ENCODE measurements around the gene PYHIN1.

Gene PYHIN1

GRCh38 chr1:158931055-158931737 is at the start of gene PYHIN1:
Gene PYHIN1 (plus strand): TSS chr1:158931552. CDS start chr1:158936911, 5,359 bp downstream.
- no peak for DNase-seq (ENCODE audit: low spot score)

GRCh38 chr1:158893654-158894053 is 37.7 kb upstream of the PYHIN1 start:
- DNase-seq (ENCODE audit: low spot score): no peak

- DNase-seq (ENCODE audit: low spot score): no peak
These were observed 32.6 kb upstream of the PYHIN1 start for GRCh38 chr1:158898722-158899121.

- no peak for DNase-seq (ENCODE audit: low spot score)
These were observed 29.7 kb upstream of the PYHIN1 start for GRCh38 chr1:158901623-158902022.

GRCh38 chr1:158916085-158916484 is 15.3 kb upstream of the PYHIN1 start:
- DNase-seq (ENCODE audit: low spot score): no peak

GRCh38 chr1:158924677-158925076 is 6.7 kb upstream of the PYHIN1 start:
- DNase-seq (ENCODE audit: low spot score): no peak

GRCh38 chr1:158930504-158930903 is 848 bp upstream of the PYHIN1 start:
- DNase-seq (ENCODE audit: low spot score): no peak

- no peak for DNase-seq (ENCODE audit: low spot score)
These were observed 819 bp downstream of the PYHIN1 start for GRCh38 chr1:158932171-158932570.

GRCh38 chr1:158933621-158934020 is 2.3 kb downstream of the PYHIN1 start:
- DNase-seq (ENCODE audit: low spot score): no peak

- no peak for DNase-seq (ENCODE audit: low spot score)
These were observed 7.8 kb downstream of the PYHIN1 start for GRCh38 chr1:158939180-158939579.

- no peak for DNase-seq (ENCODE audit: low spot score)
These were observed 10.0 kb downstream of the PYHIN1 start for GRCh38 chr1:158941317-158941716.

- no peak for DNase-seq (ENCODE audit: low spot score)
These were observed 11.1 kb downstream of the PYHIN1 start for GRCh38 chr1:158942490-158942889.

- no peak for DNase-seq (ENCODE audit: low spot score)
These were observed 11.7 kb downstream of the PYHIN1 start for GRCh38 chr1:158943059-158943458.

- DNase-seq (ENCODE audit: low spot score): no peak
These were observed 13.7 kb downstream of the PYHIN1 start for GRCh38 chr1:158945061-158945460.

GRCh38 chr1:158946785-158947184 is 15.4 kb downstream of the PYHIN1 start:
- no peak for DNase-seq (ENCODE audit: low spot score)

GRCh38 chr1:158951956-158952355 is 20.6 kb downstream of the PYHIN1 start:
- no peak for DNase-seq (ENCODE audit: low spot score)

GRCh38 chr1:158952416-158952815 is 21.1 kb downstream of the PYHIN1 start:
- no peak for DNase-seq (ENCODE audit: low spot score)

- no peak for DNase-seq (ENCODE audit: low spot score)
These were observed 29.8 kb downstream of the PYHIN1 start for GRCh38 chr1:158961178-158961577.

GRCh38 chr1:158962983-158963382 is 31.6 kb downstream of the PYHIN1 start:
- no peak for DNase-seq (ENCODE audit: low spot score)

- no peak for DNase-seq (ENCODE audit: low spot score)
These were observed 37.8 kb downstream of the PYHIN1 start for GRCh38 chr1:158969166-158969565.

GRCh38 chr1:158969855-158970254 is 38.5 kb downstream of the PYHIN1 start:
- DNase-seq (ENCODE audit: low spot score): peak; percentile 44

- no peak for DNase-seq (ENCODE audit: low spot score)
These were observed 41.5 kb downstream of the PYHIN1 start for GRCh38 chr1:158972841-158973240.

GRCh38 chr1:158976219-158976618 is 44.9 kb downstream of the PYHIN1 start:
- no peak for DNase-seq (ENCODE audit: low spot score)

GRCh38 chr1:158978730-158979129 is 47.4 kb downstream of the PYHIN1 start:
- DNase-seq (ENCODE audit: low spot score): no peak

All from Ammon's horn (tissue), 1 donor.